GM19099 (cell line): ENCODE data around the gene FGFR3.

ENCODE experiments used
- POLR2A ChIP-seq: IDR thresholded peaks from 3 replicates; pipeline ENCODE4 v1.6.1; 2011; ENCODE audit warnings: low read depth; ENCODE audit not compliant: insufficient read length; ENCODE audit errors: extremely low read depth

The FGFR3 gene

DNA sequence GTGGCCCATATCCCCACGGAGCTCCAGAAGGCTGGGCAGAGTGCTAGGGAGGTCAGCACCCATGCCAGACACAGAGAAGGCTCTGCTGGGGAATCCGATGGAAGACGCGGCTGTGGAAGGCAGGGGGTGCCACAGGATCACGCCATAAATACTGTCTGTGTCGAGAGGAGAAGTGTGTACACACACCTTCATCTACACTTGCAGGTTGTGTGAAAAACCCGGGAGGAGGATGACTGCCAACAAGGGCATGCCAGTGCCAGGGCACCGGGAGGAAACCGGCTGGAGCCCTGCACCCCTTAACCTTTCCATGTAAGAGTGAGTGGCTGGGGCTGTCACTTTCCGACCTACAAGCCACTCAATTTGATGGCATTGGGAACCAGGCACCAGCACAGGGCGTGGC lies 31.7 kb downstream of the FGFR3 start:
- TF ChIP-seq POLR2A = no peak

DNA sequence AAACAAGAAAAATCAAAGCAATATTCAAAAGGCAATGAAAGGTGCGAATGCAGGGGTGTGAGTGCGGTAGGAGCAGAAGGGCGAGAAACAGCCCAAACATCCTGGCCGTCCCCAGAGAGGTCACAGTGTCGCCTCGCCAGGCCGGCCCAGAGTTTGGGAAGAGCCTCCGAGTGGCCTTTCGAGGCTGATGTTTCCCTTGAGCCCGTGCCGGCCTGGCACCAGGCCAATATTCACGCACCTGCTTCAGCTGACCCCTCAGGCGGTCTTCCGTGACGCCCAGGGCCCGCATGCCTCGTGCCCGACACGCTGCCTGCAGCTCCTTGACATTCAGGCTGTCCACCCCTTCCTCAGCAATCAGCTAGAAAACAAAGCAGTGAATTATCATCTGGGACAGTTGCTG lies 32.2 kb downstream of the FGFR3 start:
- TF ChIP-seq POLR2A = no peak

DNA sequence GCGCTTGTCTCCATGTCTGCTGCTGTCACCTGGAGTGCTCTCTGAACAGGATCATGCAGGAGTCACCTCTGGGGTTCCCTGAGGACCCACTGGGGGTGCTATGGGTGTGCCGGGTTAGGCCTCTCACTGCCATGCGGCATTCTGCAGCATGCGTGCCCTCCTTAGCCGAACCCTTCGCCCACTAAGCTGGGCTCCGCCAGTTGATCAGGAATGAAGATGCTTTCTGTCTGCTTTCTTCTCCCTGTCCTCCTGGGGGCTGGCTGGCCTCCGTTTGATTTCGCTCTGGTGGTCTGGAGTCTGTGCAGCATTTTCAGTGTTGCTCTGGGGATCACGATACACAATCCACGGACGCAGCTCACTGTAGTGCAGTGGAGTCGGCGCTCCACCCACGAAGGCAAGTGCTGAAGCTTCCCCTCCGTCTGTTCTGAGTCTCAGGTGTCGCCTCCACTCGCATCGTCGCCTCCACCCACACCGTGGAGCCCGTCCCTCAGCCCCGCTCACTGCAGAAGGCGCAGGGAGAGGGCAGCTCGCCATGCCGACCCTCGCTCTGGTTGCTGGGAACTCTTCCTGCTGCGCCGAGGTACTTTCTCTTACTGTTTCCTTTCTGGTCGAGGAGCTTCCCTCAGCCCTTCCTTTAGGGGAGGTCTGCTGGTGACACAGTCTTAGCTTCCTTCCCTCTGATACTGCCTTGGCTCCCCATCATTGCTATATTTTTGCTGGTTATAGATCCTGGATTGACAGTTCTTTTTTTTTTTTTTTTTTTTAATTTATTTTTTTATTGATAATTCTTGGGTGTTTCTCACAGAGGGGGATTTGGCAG lies 33.6 kb downstream of the FGFR3 start:
- no peak for TF ChIP-seq POLR2A

DNA sequence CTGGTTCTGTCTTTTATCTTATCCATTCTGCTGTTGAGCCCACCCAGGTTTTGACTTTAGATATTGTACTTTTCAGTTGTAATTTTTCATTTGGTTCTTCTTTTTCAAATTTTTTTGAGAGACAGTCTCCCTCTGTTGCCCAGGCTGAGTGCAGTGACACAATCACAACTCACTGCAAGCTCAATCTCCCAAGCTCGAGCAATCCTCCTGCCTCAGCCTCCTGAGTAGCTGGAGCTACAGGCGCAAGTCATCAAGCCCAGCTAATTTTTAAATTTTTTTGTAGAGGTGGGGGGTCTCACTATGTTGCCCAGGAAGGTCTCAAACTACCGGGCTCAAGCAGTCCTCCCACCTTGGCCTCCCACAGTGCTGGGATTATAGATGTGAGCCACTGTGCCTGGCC lies 37.1 kb downstream of the FGFR3 start:
- TF ChIP-seq POLR2A = no peak

DNA sequence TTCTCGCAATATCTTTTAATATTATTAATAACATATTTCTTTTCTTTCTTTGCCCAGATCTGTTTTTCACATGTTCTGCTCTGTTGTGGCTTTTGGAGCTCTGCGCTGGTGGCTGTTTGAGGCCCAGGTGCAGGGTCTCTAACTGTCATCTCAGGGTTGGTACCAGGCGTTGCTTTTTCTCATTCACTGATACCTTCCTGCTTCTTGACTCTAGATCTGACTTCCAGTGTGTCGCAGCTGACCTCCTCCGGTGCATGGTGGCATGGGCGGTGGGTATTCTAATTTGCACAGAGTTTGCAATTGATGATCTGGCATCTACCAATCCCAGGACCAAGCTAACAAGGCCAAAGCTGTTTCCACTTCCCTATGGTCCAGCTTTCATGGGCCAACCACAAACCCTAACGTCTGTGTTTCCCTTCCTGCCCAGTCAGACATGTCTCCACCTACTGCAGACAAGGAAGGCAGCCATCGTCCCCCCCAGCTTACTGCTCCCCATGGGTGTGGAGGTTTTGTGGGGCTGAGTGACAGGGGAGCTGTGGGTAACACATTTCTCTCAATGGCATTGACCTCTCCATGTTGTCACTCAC lies 37.6 kb downstream of the FGFR3 start:
- TF ChIP-seq POLR2A = no peak

DNA sequence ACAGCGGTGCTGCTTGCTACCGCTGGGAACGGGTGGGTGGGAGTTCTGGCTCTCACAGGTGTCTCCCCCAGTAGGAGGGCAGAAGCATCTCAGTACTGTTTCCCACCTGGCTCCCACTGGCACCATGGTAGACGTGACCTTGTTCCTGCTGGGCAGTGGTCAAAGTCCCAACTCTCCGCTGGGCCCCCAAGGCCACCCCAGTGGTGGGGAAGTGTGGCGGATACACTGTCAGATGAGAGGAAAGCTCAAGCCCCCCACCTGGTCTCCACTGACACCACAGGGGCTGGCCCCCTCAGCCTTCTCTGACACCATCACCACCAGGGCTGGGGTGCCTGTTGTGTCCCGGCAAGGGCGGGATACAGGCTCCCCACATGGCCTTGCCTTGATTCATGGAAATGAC lies 38.2 kb downstream of the FGFR3 start:
- TF ChIP-seq POLR2A = no peak

DNA sequence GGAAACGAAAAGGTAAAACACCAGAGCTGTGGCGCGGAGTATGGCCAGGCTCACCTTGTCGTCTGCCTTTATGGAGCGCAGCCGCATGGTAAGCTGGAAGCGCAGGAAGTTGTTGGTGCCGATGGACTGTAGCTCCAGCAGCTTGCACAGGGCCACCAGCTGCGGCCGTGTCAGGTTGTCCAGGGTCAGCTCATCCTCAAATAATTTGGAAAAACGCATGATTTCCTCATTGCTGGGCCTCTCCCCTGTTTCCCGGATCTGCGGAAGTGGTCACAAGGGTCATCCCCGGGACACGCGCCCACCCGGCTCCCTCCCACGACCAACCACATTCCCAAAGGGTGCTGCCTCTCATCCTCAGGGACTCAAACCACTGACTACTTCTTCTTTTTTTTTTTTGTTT lies 39.6 kb downstream of the FGFR3 start:
- TF ChIP-seq POLR2A = no peak

DNA sequence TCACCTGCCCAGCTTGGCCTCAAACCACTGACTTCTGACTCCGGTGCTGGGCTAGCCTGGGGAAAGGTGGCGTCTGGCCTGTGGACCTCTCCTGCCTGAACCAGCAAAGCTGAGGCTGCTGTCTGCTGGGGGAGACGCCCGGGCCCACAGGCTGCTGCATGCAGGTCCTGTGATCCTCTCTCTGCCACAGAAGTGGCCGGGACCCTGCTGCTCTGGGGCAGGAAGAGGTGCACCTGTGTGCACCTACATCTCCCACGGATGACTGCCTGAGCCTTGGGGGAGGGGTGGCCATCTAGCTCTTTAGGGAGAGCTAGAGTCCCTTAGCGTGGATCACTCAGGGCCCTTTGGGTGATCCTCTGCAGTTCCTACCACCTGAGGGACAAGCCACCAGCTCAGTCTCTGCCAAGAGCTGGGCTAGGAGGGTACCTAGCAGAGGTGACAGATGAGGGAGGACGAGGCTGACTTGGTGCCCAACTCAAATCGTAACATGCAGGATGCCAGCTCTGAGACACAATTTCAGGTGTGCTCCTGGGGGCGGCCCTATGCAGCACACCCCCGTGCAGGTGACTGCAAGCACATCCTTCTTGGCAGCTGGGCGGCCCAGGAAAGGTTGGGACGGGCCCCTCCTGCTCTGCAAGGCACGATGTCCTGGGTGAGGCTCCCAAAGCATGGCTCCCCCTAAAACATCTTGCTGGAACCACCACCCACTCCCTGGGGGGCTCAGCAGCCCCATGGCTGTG lies 40.4 kb downstream of the FGFR3 start:
- TF ChIP-seq POLR2A = no peak

DNA sequence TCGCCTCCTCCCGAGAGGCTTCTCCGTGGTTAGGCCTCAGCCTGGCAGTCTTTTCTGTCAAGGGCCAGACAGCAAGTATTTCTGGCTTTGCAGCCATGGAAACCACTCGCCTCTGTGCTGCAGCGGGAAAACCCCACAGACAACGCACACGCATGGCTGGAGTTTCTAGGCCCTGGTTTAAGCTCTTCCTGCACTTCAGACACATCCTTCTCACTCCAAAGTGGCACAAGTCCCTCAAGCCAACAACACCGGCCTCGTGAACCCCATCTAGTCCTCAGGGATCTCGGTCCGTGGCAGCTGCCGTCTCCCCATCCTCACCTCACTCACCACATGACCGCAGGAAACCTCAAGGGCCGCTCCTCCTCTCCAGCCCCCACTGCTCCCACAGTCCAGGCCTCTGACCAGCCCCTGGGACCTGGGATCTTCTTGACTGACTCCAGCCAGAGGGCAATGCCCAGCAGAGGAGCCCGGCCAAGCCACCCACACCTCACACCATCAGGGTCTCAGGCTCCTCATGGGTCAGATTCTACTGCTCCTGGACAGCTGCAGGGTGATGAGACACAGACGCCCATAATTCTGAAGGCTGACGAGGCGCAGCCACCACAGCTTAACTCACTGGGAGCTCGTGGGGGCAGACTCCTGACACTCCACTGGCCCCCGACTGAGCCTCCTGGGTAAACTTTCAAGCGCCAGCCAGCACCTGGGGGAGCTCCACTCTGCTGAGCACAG lies 41.1 kb downstream of the FGFR3 start:
- no peak for TF ChIP-seq POLR2A

DNA sequence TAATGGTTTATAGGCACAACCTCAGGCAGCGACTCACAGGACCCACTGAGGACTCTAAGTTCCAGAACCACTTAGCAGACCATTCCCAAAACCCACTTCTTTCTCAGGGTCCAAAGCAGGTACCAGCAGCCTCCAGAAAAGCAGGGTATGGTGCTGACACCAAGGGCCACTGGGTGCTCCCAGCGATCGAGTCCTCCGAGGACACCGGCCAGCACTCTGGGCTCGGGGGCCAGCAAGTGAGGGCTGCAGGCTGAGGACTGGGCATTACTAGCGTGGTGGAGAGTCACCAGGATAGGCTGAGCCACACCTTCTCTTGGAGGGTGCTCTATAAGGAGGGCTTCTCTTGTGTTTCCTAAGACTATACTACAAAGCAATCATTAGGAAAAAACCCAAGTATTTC lies 43.6 kb downstream of the FGFR3 start:
- TF ChIP-seq POLR2A = no peak

DNA sequence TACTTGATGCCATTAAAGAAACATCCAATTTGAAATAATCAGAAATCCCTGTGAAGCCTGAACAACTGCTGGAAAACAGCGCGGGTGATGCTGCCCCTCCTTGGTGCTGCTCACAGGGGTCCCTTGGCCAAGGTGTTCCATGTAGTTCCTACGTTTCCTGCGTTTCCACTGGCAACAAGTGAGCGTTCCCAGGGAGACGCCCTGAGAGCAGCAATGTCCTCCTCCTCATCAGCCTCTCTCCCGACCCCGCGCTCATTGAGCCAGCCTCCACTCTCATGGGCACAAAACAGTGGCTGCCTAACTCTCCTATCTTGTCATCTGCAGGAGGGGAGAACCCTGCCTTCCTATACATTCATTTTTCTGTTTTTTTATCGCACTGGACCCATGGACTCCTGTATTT lies 44.0 kb downstream of the FGFR3 start:
- TF ChIP-seq POLR2A = no peak

DNA sequence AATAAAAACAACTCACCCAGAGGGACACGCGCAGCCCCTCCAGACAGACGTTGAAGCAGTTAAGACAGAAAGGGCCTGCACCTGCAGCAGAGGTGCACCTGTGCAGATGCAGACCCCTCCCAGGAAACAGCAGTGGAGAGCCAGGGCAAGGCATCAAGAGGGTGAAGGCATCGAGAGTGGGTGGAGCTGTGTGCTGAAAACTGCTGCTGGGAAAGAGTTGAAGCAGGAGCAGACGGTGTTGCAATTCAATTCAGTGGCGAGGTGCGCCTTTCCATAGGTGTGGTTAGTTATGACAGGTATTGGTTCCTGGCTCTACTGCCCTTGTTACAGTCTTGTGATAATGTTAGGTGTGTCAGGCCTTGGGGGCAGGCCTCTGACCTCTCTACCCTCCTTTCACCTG lies 46.2 kb downstream of the FGFR3 start:
- no peak for TF ChIP-seq POLR2A

DNA sequence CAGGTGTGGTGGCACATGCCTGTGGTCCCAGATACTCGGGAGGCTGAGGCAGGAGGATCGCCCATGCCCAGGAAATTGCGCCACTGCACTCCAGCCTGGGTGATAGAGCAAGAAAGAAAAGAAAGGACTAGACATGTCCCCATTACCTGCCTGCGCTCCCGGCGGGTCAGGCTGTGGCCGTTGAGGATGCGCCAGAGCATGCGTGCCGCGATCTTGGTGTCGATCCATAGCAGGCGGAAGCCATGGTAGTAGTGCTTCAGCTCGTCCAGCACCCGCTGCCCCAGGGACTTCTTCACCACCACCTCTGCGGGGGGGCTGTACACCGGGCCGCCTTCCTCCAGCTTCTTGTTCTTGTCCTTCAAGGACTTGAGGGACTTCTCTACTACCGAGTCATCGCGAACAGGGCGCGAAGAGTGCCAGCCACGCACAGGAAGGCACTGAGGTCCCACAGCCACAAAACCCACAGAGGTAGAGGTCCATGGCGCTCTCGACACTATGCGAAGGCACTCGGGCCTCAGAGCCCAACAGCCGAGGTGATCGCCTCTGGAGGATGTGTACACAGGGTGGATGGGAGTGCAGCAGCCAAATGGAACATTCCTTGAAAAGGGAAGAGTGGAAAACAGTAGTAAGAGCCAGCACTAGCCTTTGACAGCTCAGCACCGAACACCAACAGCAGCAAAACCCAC lies 48.3 kb downstream of the FGFR3 start:
- no peak for TF ChIP-seq POLR2A

DNA sequence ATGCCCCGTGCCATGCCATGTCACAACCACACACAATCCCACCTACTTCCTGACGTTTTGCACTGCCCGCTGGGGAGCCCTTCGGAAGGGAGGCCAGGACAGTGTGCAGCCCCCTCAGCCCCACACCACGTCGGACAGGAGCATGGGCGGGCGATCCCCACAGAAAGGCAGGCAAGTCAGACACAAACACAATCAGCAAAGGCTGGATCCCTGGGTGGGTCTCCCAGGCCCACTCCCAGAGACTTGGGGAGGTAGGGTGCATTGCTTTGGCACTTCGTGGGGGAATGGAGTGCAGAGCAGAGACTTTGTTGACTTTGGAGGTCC lies 48.8 kb downstream of the FGFR3 start:
- TF ChIP-seq POLR2A = no peak

DNA sequence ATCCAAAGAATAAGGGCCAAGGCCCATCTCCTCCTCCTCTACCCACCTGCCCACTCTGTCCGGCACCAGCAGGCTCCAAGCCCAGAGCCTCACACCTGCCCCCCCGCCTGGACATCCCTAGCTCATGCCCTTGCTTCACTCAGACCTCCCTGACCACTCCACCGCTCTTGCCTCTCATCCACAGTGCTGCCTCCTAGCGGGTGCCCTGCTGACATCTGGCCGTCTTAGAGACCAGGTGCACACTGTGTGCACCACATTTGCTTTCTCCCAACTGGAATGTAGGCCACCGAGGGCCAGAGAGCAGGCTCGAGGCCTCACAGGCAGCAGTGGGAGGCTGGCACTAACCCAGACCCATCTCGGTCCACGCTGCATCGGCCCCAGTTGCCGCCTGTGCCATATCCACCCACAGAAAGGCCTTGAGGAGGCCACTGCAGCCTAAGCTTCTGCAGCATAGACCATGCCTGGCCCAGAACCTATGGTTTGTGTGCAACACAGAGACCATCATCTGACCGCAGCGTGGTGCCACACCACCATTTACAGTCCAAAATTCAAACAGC lies 49.3 kb downstream of the FGFR3 start:
- no peak for TF ChIP-seq POLR2A

DNA sequence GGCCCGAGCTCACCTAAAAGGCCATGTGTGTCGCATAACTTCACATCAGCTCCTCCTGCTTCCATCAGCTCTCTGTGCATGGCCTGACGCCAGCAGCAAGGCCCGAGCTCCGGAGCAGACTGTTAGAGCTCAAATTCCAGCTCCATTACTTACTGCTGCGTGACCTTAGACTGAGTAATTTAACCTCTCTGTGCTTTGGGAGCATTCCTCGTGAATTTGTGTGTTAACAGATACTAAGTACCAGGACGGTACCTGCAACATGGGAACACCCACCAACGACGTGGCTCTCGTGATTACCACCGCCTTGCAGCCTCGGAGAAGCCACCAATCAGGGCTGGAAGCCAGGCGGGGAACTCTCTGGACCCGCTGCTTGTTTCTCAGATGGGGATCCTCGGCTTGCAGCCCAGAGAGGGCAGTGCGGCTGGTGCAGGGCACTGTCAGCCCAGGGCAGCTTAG lies 49.9 kb downstream of the FGFR3 start:
- no peak for TF ChIP-seq POLR2A
